ENCODE results near the gene CCDC122.

CCDC122 gene

GRCh38 chr13:43878892-43879754, at the start of gene CCDC122:
CCDC122 (minus strand) TSS chr13:43879740; CDS start chr13:43869376, 10,364 bp downstream.
- H3K27ac ChIP-seq (ENCODE audit: low read length) = no peak within 1 kb of the TSS
- peak within 1 kb of the TSS; percentile 72 for H2AFZ ChIP-seq (ENCODE audit: low read depth, low read length)
- H3K4me3 ChIP-seq (ENCODE audit: low read depth in 1 of 2, low read length in 2 of 2) = peak within 1 kb of the TSS; percentile 10 to 59; a peak in 3 of 4 replicates
- ATAC-seq (ENCODE audit: insufficient read depth, low read depth) = peak; percentile 87
- peak; percentile 44 for DNase-seq
- H4K20me1 ChIP-seq (ENCODE audit: insufficient read depth, low read length) = no peaks in the 10 kb centered on the region
- peak within 1 kb of the TSS; percentile 67 for H3K4me2 ChIP-seq (ENCODE audit: insufficient read depth, low read length)
- peaks cover 55% of the 10 kb centered on the region for H3K27me3 ChIP-seq (ENCODE audit: insufficient read depth, low read length, poor library complexity)
- TF ChIP-seq EZH2 (IDR thresholded peaks at IDR 0.05; ENCODE audit: borderline replicate concordance, low read depth, low read length, severe bottlenecking) = peak; percentile 48
- TF ChIP-seq CTCF (IDR thresholded peaks at IDR 0.05; ENCODE audit: borderline replicate concordance, extremely low read depth, low read length, poor library complexity, severe bottlenecking) = no peak
- no peaks in the 10 kb centered on the region for H3K79me2 ChIP-seq (ENCODE audit: insufficient read depth, low read length)
- H3K9ac ChIP-seq (ENCODE audit: low read depth, low read length) = peak within 1 kb of the TSS; percentile 51
- peaks cover 13% of the 10 kb centered on the region for H3K4me1 ChIP-seq (ENCODE audit: insufficient read depth, low read length)
- no peaks in the 10 kb centered on the region for H3K36me3 ChIP-seq (ENCODE audit: insufficient read depth, low read length)
- no peaks in the 10 kb centered on the region for H3K9me3 ChIP-seq (ENCODE audit: insufficient read depth, low read length, severe bottlenecking)

- no peak for DNase-seq
- Histone ChIP-seq H3K27me3 (ENCODE audit: insufficient read depth, low read length, poor library complexity) (peaks cover 2% of the 10 kb centered on the region), H3K4me2 (ENCODE audit: insufficient read depth, low read length) (no peak overlapping the region), H3K79me2 (ENCODE audit: insufficient read depth, low read length) (no peaks in the 10 kb centered on the region), H2AFZ (ENCODE audit: low read depth, low read length) (no peak overlapping the region), H3K27ac (ENCODE audit: low read length) (no peak overlapping the region), H4K20me1 (ENCODE audit: insufficient read depth, low read length) (no peaks in the 10 kb centered on the region), H3K36me3 (ENCODE audit: insufficient read depth, low read length) (no peaks in the 10 kb centered on the region), H3K9ac (ENCODE audit: low read depth, low read length) (no peak overlapping the region), H3K4me3 (ENCODE audit: low read depth in 1 of 2, low read length in 2 of 2) (no peak overlapping the region), H3K4me1 (ENCODE audit: insufficient read depth, low read length) (no peaks in the 10 kb centered on the region), H3K9me3 (ENCODE audit: insufficient read depth, low read length, severe bottlenecking) (no peaks in the 10 kb centered on the region)
- no peak for ATAC-seq (ENCODE audit: insufficient read depth, low read depth)
- TF ChIP-seq CTCF (IDR thresholded peaks at IDR 0.05; ENCODE audit: borderline replicate concordance, extremely low read depth, low read length, poor library complexity, severe bottlenecking) (no peak), EZH2 (IDR thresholded peaks at IDR 0.05; ENCODE audit: borderline replicate concordance, low read depth, low read length, severe bottlenecking) (no peak)
Observed at GRCh38 chr13:43924549-43925245, 45.2 kb upstream of the CCDC122 start.

- ATAC-seq (ENCODE audit: insufficient read depth, low read depth) (no peak), DNase-seq (no peak)
- H4K20me1 ChIP-seq (ENCODE audit: insufficient read depth, low read length) = no peaks in the 10 kb centered on the region
- H2AFZ ChIP-seq (ENCODE audit: low read depth, low read length) = no peak overlapping the region
- no peak overlapping the region for H3K27ac ChIP-seq (ENCODE audit: low read length)
- H3K9ac ChIP-seq (ENCODE audit: low read depth, low read length) = no peak overlapping the region
- H3K4me3 ChIP-seq (ENCODE audit: low read depth in 1 of 2, low read length in 2 of 2) = no peak overlapping the region
- H3K4me1 ChIP-seq (ENCODE audit: insufficient read depth, low read length) = no peaks in the 10 kb centered on the region
- TF ChIP-seq EZH2 (IDR thresholded peaks at IDR 0.05; ENCODE audit: borderline replicate concordance, low read depth, low read length, severe bottlenecking) (no peak), CTCF (IDR thresholded peaks at IDR 0.05; ENCODE audit: borderline replicate concordance, extremely low read depth, low read length, poor library complexity, severe bottlenecking) (no peak)
- no peaks in the 10 kb centered on the region for H3K36me3 ChIP-seq (ENCODE audit: insufficient read depth, low read length)
- H3K4me2 ChIP-seq (ENCODE audit: insufficient read depth, low read length) = no peak overlapping the region
- H3K9me3 ChIP-seq (ENCODE audit: insufficient read depth, low read length, severe bottlenecking) = no peaks in the 10 kb centered on the region
- H3K27me3 ChIP-seq (ENCODE audit: insufficient read depth, low read length, poor library complexity) = peaks cover 7% of the 10 kb centered on the region
- H3K79me2 ChIP-seq (ENCODE audit: insufficient read depth, low read length) = no peaks in the 10 kb centered on the region
Observed at GRCh38 chr13:43920965-43921674, 41.6 kb upstream of the CCDC122 start.

Data from DND-41 (cell line).